B cell (primary cell): ENCODE results near the gene ERN1.

Experiments used
- CTCF ChIP-seq: fragments of 200-600 bp; IDR thresholded peaks from one replicate; pipeline ENCODE4 v1.8.0; 2022; ENCODE audit warnings: antibody characterized with exemption, mild to moderate bottlenecking
- EZH2 ChIP-seq: IDR thresholded peaks from 2 replicates; pipeline ENCODE4 v1.6.1; 2012; ENCODE audit warnings: borderline replicate concordance, low read depth, mild to moderate bottlenecking, moderate library complexity, low read length; ENCODE audit not compliant: insufficient read depth, poor library complexity, severe bottlenecking

- TF ChIP-seq CTCF (no peak), EZH2 (no peak)
These were observed 9.7 kb downstream of the ERN1 start for GRCh38 chr17:64120159-64120810.
